ENCODE measurements around the gene TMEM220. TPM values are rescaled to one million over a fixed set of nuclear protein-coding genes. Genes with fewer than 3 reads are reported as not detected.

The TMEM220 gene
- total and polyA plus RNA-seq, 8 donors, result 4.9 to 14.1 (median 8.1) TPM; not detected in 2

GRCh38 chr17:10728331-10728892 lies 1.4 kb downstream of the TMEM220 start:
- Histone ChIP-seq H3K27ac (peak overlapping the region in 3 of 5 donors; percentile 94 to 96 (median 95)), H3K27me3 (peaks cover 0 to 7% (median 0%) of the 10 kb centered on the region in 3 donors), H3K4me1 (peaks cover 0 to 34% (median 14%) of the 10 kb centered on the region in 4 donors), H3K9me3 (no peaks in the 10 kb centered on the region), H3K4me3 (no peak overlapping the region), H3K36me3 (peaks cover 7 to 40% (median 33%) of the 10 kb centered on the region in 4 donors)
- no peak for DNase-seq
- intact Hi-C loops (cut with DNase I; ENCODE audit: low total_unique reads), result no loop called here
- WGBS, 5 donors, result 92 to 94% (median 92%) methylated on average over 10 of the region's 10 CpGs
- TF ChIP-seq EP300 (IDR thresholded peaks at IDR 0.05), result no peak
- TF ChIP-seq POLR2A (IDR thresholded peaks at IDR 0.05), result no peak
- no peak for TF ChIP-seq POLR2AphosphoS5 (IDR thresholded peaks at IDR 0.05)
- TF ChIP-seq CTCF (IDR thresholded peaks at IDR 0.05), result no peak

- no peak for TF ChIP-seq CTCF (IDR thresholded peaks at IDR 0.05)
- TF ChIP-seq POLR2AphosphoS5 (IDR thresholded peaks at IDR 0.05), result no peak
- TF ChIP-seq EP300 (IDR thresholded peaks at IDR 0.05), result no peak
- no peak for TF ChIP-seq POLR2A (IDR thresholded peaks at IDR 0.05)
- H3K27me3 ChIP-seq, result peaks cover 0 to 7% (median 0%) of the 10 kb centered on the region in 3 donors
- peaks cover 7 to 52% (median 45%) of the 10 kb centered on the region in 4 donors for H3K36me3 ChIP-seq
- intact Hi-C loops (cut with DNase I; ENCODE audit: low total_unique reads), result no loop called here
- H3K4me1 ChIP-seq, result peaks cover 0 to 34% (median 14%) of the 10 kb centered on the region in 4 donors
- 70 to 90% (median 82%) methylated on average over 5 of the region's 5 CpGs for WGBS, 5 donors
- DNase-seq, result no peak
- no peaks in the 10 kb centered on the region for H3K9me3 ChIP-seq
- H3K27ac ChIP-seq, result no peak overlapping the region
- no peak overlapping the region for H3K4me3 ChIP-seq
Measured at GRCh38 chr17:10727192-10727591, 2.6 kb downstream of the TMEM220 start.

DNA sequence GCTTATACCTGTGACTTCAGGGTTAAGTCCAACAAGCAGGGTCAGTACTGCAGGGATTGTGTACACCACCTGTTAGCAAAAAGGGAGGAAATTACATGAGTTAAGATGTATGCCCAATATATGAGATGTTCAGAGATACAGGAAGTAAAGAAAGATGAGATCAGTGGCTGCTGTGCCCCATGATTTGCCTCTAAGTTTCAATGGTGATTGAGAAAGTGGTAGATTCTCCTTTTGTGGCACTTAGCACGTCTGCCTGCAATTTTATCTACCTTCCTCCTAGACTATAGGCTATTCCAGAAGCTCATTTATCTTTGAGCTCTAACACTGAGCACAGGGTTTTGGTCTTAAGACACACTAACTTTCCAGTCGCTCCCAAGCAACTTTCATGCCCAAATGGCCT lies 3.6 kb downstream of the TMEM220 start:
- H3K9me3 ChIP-seq, result no peaks in the 10 kb centered on the region
- H3K4me1 ChIP-seq, result peaks cover 0 to 26% (median 11%) of the 10 kb centered on the region in 4 donors
- no peak overlapping the region for H3K4me3 ChIP-seq
- 48 to 61% (median 56%) methylated on average over 2 of the region's 2 CpGs for WGBS, 5 donors
- DNase-seq, result no peak
- H3K36me3 ChIP-seq, result peaks cover 7 to 56% (median 52%) of the 10 kb centered on the region in 4 donors
- TF ChIP-seq CTCF (IDR thresholded peaks at IDR 0.05) (no peak), POLR2A (IDR thresholded peaks at IDR 0.05) (no peak), POLR2AphosphoS5 (IDR thresholded peaks at IDR 0.05) (no peak), EP300 (IDR thresholded peaks at IDR 0.05) (no peak)
- peaks cover 0 to 7% (median 0%) of the 10 kb centered on the region in 3 donors for H3K27me3 ChIP-seq
- H3K27ac ChIP-seq, result no peak overlapping the region
- intact Hi-C loops (cut with DNase I; ENCODE audit: low total_unique reads), result no loop called here

- Histone ChIP-seq H3K27me3 (peaks cover 0 to 7% (median 0%) of the 10 kb centered on the region in 3 donors), H3K4me3 (no peak overlapping the region), H3K36me3 (peaks cover 7 to 63% (median 57%) of the 10 kb centered on the region in 4 donors), H3K4me1 (peaks cover 0 to 17% (median 8%) of the 10 kb centered on the region in 4 donors), H3K9me3 (no peaks in the 10 kb centered on the region), H3K27ac (no peak overlapping the region)
- TF ChIP-seq POLR2A (IDR thresholded peaks at IDR 0.05), result no peak
- TF ChIP-seq CTCF (IDR thresholded peaks at IDR 0.05), result no peak
- TF ChIP-seq EP300 (IDR thresholded peaks at IDR 0.05), result no peak
- TF ChIP-seq POLR2AphosphoS5 (IDR thresholded peaks at IDR 0.05), result no peak
- DNase-seq, result no peak
- intact Hi-C loops (cut with DNase I; ENCODE audit: low total_unique reads), result no loop called here
- 66 to 74% (median 71%) methylated on average over 3 of the region's 3 CpGs for WGBS, 5 donors
Measured at GRCh38 chr17:10725262-10725661, 4.6 kb downstream of the TMEM220 start.

All from stomach (tissue), 9 donors.